Vagina (tissue), 2 donors: ENCODE results near the gene KAZALD1. TPM values are rescaled to one million over a fixed set of nuclear protein-coding genes. Genes with fewer than 3 reads are reported as not detected.
A peak's percentile ranks its signal among the peaks of the same experiment; 100 is the strongest.

Experiments
- DNase-seq, 2 donors: peaks; one replicate each; pipeline ENCODE4 v3.0.0-alpha.2; 2017; ENCODE audit errors: extremely low spot score in 2 of 2
- H3K27ac ChIP-seq: fragments of 200-600 bp; sonication (generic); one replicate; pipeline ENCODE4 v1.5.1; 2019
- H3K27me3 ChIP-seq: fragments of 200-600 bp; sonication (generic); one replicate; pipeline ENCODE4 v1.5.1; 2019
- H3K36me3 ChIP-seq, 2 donors: fragments of 200-600 bp; sonication (generic); one replicate each; pipeline ENCODE4 v1.5.1; 2017 to 2019
- H3K4me1 ChIP-seq: fragments of 200-600 bp; sonication (generic); one replicate; pipeline ENCODE4 v1.5.1; 2019
- H3K4me3 ChIP-seq, 2 donors: fragments of 200-600 bp; sonication (generic); 1 replicate in 1 of 2; 2 replicates in 1 of 2; pipeline ENCODE4 v1.5.1; 2016 to 2019
- H3K9me3 ChIP-seq: fragments of 200-600 bp; sonication (generic); one replicate; pipeline ENCODE4 v1.5.1; 2019
- POLR2A ChIP-seq, 2 donors: fragments of 450-650 bp; IDR thresholded peaks; one replicate each; pipeline ENCODE4 v1.6.1; 2017; ENCODE audit warnings: antibody characterized with exemption in 2 of 2, mild to moderate bottlenecking in 2 of 2, moderate library complexity in 2 of 2
- POLR2AphosphoS5 ChIP-seq, 2 donors: sonication (generic); formaldehyde crosslinking; IDR thresholded peaks; one replicate each; pipeline ENCODE4 v1.9.0; 2017; ENCODE audit warnings: antibody characterized with exemption in 2 of 2, mild to moderate bottlenecking in 2 of 2, low read depth in 1 of 2; ENCODE audit not compliant: insufficient read depth in 1 of 2
- intact Hi-C: fragments of 100-400 bp; cut with DNase I; formaldehyde crosslinking; loops from one replicate; pipeline ENCODE4 v1.15.1; 2023
- total RNA-seq: library from RNA; depleted of rRNA; stranded (reverse); fragments of >200 nt; gene quantifications from one replicate; pipeline ENCODE4 v1.2.3, GENCODE V29; 2016
- TF ChIP-seq, protein P1 (sequence below), 3 experiments: fragments of 450-650 bp in 2 of 3; fragments of 200-600 bp in 1 of 3; sonication (generic) in 1 of 3; IDR thresholded peaks; one replicate each; pipeline ENCODE4 v1.5.1; 2017 to 2019; ENCODE audit warnings: antibody characterized with exemption in 3 of 3, mild to moderate bottlenecking in 2 of 3, moderate library complexity in 2 of 3

KAZALD1 gene
- total RNA-seq, 1 donor from 2014 or later = 4.2 TPM

GRCh38 chr10:101092881-101093354 is 31.1 kb downstream of the KAZALD1 start:
- Histone ChIP-seq H3K27me3 (no peaks in the 10 kb centered on the region), H3K36me3 (no peaks in the 10 kb centered on the region), H3K9me3 (no peaks in the 10 kb centered on the region), H3K4me1 (no peaks in the 10 kb centered on the region), H3K4me3 (no peak overlapping the region), H3K27ac (no peak overlapping the region)
- TF ChIP-seq POLR2AphosphoS5 (IDR thresholded peaks at IDR 0.05; ENCODE audit: insufficient read depth in 1 of 2, low read depth in 1 of 2) = no peak
- TF ChIP-seq, protein P1, sequence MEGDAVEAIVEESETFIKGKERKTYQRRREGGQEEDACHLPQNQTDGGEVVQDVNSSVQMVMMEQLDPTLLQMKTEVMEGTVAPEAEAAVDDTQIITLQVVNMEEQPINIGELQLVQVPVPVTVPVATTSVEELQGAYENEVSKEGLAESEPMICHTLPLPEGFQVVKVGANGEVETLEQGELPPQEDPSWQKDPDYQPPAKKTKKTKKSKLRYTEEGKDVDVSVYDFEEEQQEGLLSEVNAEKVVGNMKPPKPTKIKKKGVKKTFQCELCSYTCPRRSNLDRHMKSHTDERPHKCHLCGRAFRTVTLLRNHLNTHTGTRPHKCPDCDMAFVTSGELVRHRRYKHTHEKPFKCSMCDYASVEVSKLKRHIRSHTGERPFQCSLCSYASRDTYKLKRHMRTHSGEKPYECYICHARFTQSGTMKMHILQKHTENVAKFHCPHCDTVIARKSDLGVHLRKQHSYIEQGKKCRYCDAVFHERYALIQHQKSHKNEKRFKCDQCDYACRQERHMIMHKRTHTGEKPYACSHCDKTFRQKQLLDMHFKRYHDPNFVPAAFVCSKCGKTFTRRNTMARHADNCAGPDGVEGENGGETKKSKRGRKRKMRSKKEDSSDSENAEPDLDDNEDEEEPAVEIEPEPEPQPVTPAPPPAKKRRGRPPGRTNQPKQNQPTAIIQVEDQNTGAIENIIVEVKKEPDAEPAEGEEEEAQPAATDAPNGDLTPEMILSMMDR (IDR thresholded peaks at IDR 0.05) = no peak
- TF ChIP-seq POLR2A (IDR thresholded peaks at IDR 0.05) = no peak
- intact Hi-C loops = no loop called here
- DNase-seq = no peak

- no peak for DNase-seq
- TF ChIP-seq POLR2AphosphoS5 (IDR thresholded peaks at IDR 0.05; ENCODE audit: insufficient read depth in 1 of 2, low read depth in 1 of 2) (no peak), POLR2A (IDR thresholded peaks at IDR 0.05) (no peak)
- TF ChIP-seq, protein P1 (IDR thresholded peaks at IDR 0.05) = no peak
- no peaks in the 10 kb centered on the region for H3K9me3 ChIP-seq
- no peak overlapping the region for H3K27ac ChIP-seq
- intact Hi-C loops = no loop called here
- H3K27me3 ChIP-seq = no peaks in the 10 kb centered on the region
- no peaks in the 10 kb centered on the region for H3K36me3 ChIP-seq
- H3K4me3 ChIP-seq = no peak overlapping the region
- H3K4me1 ChIP-seq = no peaks in the 10 kb centered on the region
These were observed 32.5 kb downstream of the KAZALD1 start for GRCh38 chr10:101094121-101094879.

DNA sequence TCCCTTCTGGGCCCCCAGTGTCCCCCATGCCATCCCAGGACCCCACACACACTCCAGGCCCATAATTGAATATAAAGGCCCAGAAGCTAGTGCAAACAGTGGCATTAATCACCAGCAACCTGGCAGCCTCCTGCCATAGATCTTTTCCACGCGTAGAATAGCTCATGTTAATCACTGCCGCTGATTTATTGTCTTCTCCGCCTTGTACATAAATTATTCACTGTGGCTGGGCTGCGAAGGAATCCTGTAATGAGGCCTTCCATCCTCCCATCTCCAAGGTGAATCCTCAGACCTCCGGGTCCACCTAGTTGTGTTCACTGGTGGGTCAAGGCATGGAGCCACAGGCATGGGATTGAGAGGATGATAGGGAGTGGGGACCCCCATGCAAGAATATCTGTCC is 33.2 kb downstream of the KAZALD1 start:
- no peaks in the 10 kb centered on the region for H3K27me3 ChIP-seq
- no peak overlapping the region for H3K27ac ChIP-seq
- H3K4me3 ChIP-seq = no peak overlapping the region
- H3K9me3 ChIP-seq = no peaks in the 10 kb centered on the region
- no peaks in the 10 kb centered on the region for H3K4me1 ChIP-seq
- intact Hi-C loops = loop anchor here (5.0 kb wide), 1 partner anchor 47 kb away; no protein-coding TSS in a partner anchor
- no peaks in the 10 kb centered on the region for H3K36me3 ChIP-seq
- TF ChIP-seq POLR2AphosphoS5 (IDR thresholded peaks at IDR 0.05; ENCODE audit: insufficient read depth in 1 of 2, low read depth in 1 of 2) = no peak
- TF ChIP-seq, protein P1 (IDR thresholded peaks at IDR 0.05) = no peak
- no peak for TF ChIP-seq POLR2A (IDR thresholded peaks at IDR 0.05)
- no peak for DNase-seq

DNA sequence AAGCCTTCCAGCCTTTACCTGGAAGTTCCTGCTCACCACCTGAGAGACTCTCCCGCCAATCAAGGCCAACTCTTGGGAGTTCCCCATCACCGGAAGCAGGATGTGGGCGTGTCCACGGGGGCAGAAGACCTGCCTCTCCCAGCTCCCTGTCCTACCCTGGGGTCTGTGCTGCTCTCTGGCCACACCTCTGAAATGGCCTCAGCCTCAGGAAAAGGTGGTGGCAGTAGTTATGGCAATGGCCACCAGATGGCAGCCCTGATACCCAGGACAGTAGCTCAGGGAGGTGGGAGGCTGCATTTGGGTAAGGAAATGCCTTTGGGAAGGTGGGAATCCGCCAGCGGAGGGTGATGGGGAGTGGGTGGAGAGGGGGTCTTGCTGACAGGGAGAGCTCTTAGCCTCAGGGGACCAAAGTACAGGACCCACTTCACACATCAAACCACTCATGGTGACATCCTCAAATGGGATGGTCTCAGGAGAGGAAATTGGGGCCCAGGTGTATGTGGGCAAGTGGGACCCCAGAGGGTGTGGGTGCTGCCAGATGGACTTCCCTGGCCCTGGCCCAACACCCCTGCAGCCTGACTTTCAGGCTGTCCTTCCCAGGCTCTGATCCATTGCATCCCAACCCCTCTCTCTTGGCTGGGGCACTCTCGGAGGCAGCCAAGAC is 33.9 kb downstream of the KAZALD1 start:
- H3K4me3 ChIP-seq = no peak overlapping the region
- intact Hi-C loops = loop anchor here (5.0 kb wide), 1 partner anchor 47 kb away; no protein-coding TSS in a partner anchor
- no peak for DNase-seq
- no peaks in the 10 kb centered on the region for H3K27me3 ChIP-seq
- no peaks in the 10 kb centered on the region for H3K9me3 ChIP-seq
- no peaks in the 10 kb centered on the region for H3K36me3 ChIP-seq
- H3K4me1 ChIP-seq = no peaks in the 10 kb centered on the region
- no peak for TF ChIP-seq POLR2A (IDR thresholded peaks at IDR 0.05)
- TF ChIP-seq, protein P1 (IDR thresholded peaks at IDR 0.05) = peak; percentile 36 to 52 (median 41)
- H3K27ac ChIP-seq = no peak overlapping the region

GRCh38 chr10:101096378-101096777 is 34.6 kb downstream of the KAZALD1 start:
- TF ChIP-seq POLR2AphosphoS5 (IDR thresholded peaks at IDR 0.05; ENCODE audit: insufficient read depth in 1 of 2, low read depth in 1 of 2) = no peak
- no peak for TF ChIP-seq POLR2A (IDR thresholded peaks at IDR 0.05)
- TF ChIP-seq, protein P1 (IDR thresholded peaks at IDR 0.05) = no peak
- no peak for DNase-seq
- Histone ChIP-seq H3K9me3 (no peaks in the 10 kb centered on the region), H3K4me1 (no peaks in the 10 kb centered on the region), H3K4me3 (no peak overlapping the region), H3K36me3 (no peaks in the 10 kb centered on the region), H3K27ac (no peak overlapping the region), H3K27me3 (no peaks in the 10 kb centered on the region)
- intact Hi-C loops = loop anchor here (5.0 kb wide), 1 partner anchor 46 kb away; no protein-coding TSS in a partner anchor
